GM23338 (cell line): ENCODE measurements around the gene GRIN2C.

Experiments used
- CTCF ChIP-seq, 2 experiments: fragments of 200-600 bp in 1 of 2; sonication (generic) in 1 of 2; conservative IDR thresholded peaks; 2 replicates each; pipeline versions ENCODE4 v1.5.1 to v1.6.1; 2016 to 2017; ENCODE audit warnings: antibody characterized with exemption in 2 of 2, low read depth in 2 of 2, mild to moderate bottlenecking in 2 of 2, moderate library complexity in 1 of 2
- JUNB ChIP-seq: IDR thresholded peaks from one replicate; pipeline ENCODE4 v1.6.1; 2016; ENCODE audit warnings: antibody characterized with exemption; ENCODE audit not compliant: unreplicated experiment
- POLR2AphosphoS5 ChIP-seq: IDR thresholded peaks from 2 replicates; pipeline ENCODE4 v1.6.1; 2016; ENCODE audit warnings: antibody characterized with exemption, low read depth
- ZNF462 ChIP-seq: fragments of 250-450 bp; sonication (Bioruptor Pico); IDR thresholded peaks from 2 replicates; pipeline ENCODE4 v1.5.0; 2020; ENCODE audit warnings: mild to moderate bottlenecking, moderate library complexity

GRCh38 chr17:74810699-74811485 lies 48.8 kb downstream of the GRIN2C start:
- no peak for TF ChIP-seq CTCF (conservative IDR thresholded peaks at IDR 0.05; ENCODE audit: low read depth in 2 of 2)
- no peak for TF ChIP-seq POLR2AphosphoS5
- TF ChIP-seq JUNB: no peak
- TF ChIP-seq ZNF462 (CRISPR knock-in tag): no peak
